DND-41 (cell line): ENCODE data around the gene KLHL20.

Experiments
- CTCF ChIP-seq: IDR thresholded peaks from 2 replicates; pipeline ENCODE4 v1.5.1; 2012; ENCODE audit warnings: borderline replicate concordance, low read length, moderate library complexity, mild to moderate bottlenecking; ENCODE audit not compliant: poor library complexity, severe bottlenecking; ENCODE audit errors: extremely low read depth
- EZH2 ChIP-seq: IDR thresholded peaks from 3 replicates; pipeline ENCODE4 v1.6.1; 2012; ENCODE audit warnings: borderline replicate concordance, low read depth, mild to moderate bottlenecking, moderate library complexity, low read length, inconsistent platforms; ENCODE audit not compliant: severe bottlenecking

GRCh38 chr1:173758980-173759379, 44.2 kb downstream of the KLHL20 start:
- no peak for TF ChIP-seq CTCF
- no peak for TF ChIP-seq EZH2
